GM12872 (cell line): ENCODE data around the gene MVB12B.
A peak's percentile ranks its signal among the peaks of the same experiment; 100 is the strongest.

Experiments used
- CTCF ChIP-seq: IDR thresholded peaks from 3 replicates; pipeline ENCODE4 v1.5.1; 2011; ENCODE audit warnings: low read depth, mild to moderate bottlenecking, low read length, moderate library complexity; ENCODE audit not compliant: insufficient read depth

MVB12B gene

DNA sequence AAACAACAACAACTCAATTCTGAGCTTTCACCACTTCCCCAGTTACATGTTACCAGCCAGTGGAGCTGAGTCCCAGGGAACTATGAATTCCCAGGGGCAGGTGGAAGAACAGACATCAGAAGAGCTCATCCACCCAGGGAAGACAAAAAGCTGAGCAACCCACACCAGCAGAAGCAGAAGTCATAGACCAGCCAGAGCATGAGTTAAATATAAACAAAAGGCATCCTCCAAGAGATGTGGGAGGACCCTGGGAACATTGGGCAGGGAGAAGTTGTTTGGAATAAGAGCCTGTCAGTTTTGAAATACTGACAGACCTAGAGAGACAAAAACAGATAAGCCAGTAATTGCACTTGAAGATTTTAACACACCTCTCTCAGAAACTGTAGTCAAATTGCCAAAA, 184.8 kb downstream of the MVB12B start:
- no peak for TF ChIP-seq CTCF

- no peak for TF ChIP-seq CTCF
Observed at GRCh38 chr9:126513159-126514036, 186.8 kb downstream of the MVB12B start.

DNA sequence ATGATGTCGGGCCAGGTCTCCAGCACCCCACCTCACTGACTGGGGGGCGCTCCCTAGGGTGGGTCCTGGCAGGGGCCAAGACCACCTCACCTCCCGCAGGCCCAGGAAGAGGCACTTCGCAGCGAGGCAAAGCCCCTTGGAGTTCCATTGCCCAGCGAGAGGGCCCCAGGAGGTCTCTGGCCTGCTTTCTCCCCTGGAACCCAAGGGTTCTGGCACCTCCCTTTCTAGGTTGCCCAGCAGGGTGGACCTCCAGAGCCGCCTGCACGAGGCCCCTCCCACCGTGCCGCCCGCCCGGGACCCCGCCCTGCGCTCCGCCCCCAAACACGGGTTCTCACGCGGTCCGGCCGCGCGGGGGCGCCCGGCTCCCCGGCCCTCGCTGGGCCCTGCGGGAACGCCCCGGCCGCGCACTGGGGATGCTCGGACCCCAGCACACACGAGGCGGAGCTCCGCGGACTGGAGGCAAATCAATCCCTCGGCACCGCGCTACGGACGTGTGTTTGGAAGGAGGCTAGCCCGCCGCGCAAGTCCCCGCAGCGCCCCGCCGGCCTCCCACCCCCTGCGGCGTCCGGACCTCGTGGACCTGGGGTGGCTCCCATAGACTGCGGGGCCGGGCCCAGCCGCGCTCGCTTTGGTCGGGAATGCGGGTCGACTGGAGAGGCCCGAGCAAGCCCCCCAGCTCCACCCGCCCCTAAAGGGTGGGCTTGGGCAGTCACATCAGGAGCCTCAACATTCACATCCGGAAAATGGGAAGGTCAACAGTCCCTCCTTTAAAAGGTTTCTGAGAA, 187.6 kb downstream of the MVB12B start:
- peak; percentile 33; the same call in 1 of the 3 replicates for TF ChIP-seq CTCF

DNA sequence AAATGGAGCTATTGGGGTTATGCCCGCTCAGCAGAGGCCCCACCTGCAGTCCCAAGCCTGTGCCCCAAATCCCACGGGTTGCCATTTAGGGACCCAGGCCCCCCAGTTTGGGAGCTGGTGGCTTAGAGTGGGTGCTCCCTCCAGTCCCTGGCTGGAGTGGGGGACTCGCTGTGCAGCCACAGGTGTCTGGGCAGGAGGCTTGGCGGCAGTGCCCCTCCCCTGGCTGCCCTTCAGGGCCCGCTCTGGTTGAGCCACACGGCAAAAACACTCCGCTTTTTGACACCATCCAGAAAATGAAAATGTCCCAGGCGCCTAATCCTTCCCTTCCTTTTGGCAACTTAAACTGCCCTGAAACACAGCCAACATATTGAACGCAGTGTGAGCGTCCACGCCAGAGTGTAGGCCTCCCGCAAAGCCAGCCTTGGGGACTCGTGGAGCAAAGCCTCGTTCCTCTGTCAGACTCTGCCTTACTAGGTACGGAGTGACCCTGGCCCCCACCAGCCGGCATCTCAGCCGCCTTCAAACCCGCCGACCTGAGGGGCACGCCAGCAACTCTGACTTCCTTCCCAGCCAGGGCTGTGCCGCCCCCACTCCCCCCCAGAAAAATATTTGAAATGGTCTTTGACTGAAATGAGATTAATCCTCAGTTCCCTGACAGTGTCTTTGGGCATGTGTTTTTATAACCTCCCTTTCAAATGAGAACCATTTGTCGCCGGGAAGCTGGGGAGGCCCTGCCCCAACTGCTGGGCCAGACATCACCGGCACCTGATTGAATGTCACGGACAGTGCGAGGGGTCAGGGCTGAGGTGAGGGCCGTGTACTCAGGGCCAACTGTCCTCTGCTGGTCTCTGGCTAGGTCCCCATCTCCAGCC, 188.6 kb downstream of the MVB12B start:
- TF ChIP-seq CTCF: no peak

- TF ChIP-seq CTCF: no peak
Observed at GRCh38 chr9:126515873-126516505, 189.4 kb downstream of the MVB12B start.

GRCh38 chr9:126516561-126516935, 189.9 kb downstream of the MVB12B start:
- no peak for TF ChIP-seq CTCF
